Coronary artery (tissue), 2 donors: ENCODE results near the gene BHLHA9.

Source experiments
- DNase-seq: peaks from one replicate; pipeline ENCODE4 v3.0.0-alpha.2; 2017; ENCODE audit warnings: low spot score
- H3K27ac ChIP-seq, 2 donors: fragments of 200-600 bp; sonication (generic); one replicate each; pipeline ENCODE4 v1.5.1; 2016 to 2019
- H3K4me3 ChIP-seq: fragments of 200-600 bp; sonication (generic); 2 replicates; pipeline ENCODE4 v1.5.1; 2016; ENCODE audit warnings: mild to moderate bottlenecking, moderate library complexity
- TF ChIP-seq, protein P1 (sequence below): fragments of 200-600 bp; sonication (generic); IDR thresholded peaks from one replicate; pipeline ENCODE4 v1.5.1; 2019; ENCODE audit warnings: antibody characterized with exemption

The BHLHA9 gene

DNA sequence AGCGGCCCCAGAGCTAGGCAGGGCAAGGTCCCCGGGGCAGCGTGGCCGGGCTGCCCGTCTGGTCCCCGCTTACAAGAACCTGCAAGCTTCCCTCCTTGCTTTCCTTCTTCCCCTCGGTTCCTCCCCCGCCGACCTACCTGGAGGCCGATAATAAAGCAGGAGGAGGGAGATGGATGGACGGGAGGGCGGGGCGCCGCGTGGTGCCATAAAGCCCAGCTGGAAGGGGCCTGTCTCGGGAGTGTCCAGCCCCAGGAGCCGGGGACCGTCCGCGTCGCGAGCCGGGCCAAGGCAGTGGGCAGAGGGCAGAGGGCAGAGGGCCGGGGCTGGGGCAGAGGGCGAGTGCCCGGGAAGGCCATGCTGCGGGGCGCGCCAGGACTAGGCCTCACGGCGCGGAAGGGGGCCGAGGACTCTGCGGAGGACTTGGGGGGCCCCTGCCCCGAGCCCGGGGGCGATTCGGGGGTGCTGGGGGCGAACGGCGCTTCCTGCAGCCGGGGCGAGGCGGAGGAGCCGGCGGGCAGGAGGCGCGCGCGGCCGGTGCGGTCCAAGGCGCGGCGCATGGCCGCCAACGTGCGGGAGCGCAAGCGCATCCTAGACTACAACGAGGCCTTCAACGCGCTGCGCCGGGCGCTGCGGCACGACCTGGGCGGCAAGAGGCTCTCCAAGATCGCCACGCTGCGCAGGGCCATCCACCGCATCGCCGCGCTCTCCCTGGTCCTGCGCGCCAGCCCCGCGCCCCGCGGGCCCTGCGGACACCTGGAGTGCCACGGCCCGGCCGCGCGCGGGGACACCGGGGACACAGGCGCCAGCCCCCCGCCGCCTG is at the start of gene BHLHA9:
Gene BHLHA9 (plus strand): TSS at position 235 of the 820 bp plus-strand sequence. CDS start 120 bp downstream, at position 355.
- H3K4me3 ChIP-seq, result peak within 1 kb of the TSS; percentile 54
- TF ChIP-seq, protein P1, sequence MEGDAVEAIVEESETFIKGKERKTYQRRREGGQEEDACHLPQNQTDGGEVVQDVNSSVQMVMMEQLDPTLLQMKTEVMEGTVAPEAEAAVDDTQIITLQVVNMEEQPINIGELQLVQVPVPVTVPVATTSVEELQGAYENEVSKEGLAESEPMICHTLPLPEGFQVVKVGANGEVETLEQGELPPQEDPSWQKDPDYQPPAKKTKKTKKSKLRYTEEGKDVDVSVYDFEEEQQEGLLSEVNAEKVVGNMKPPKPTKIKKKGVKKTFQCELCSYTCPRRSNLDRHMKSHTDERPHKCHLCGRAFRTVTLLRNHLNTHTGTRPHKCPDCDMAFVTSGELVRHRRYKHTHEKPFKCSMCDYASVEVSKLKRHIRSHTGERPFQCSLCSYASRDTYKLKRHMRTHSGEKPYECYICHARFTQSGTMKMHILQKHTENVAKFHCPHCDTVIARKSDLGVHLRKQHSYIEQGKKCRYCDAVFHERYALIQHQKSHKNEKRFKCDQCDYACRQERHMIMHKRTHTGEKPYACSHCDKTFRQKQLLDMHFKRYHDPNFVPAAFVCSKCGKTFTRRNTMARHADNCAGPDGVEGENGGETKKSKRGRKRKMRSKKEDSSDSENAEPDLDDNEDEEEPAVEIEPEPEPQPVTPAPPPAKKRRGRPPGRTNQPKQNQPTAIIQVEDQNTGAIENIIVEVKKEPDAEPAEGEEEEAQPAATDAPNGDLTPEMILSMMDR, result no peak
- no peak for DNase-seq
- H3K27ac ChIP-seq, result no peak within 1 kb of the TSS

DNA sequence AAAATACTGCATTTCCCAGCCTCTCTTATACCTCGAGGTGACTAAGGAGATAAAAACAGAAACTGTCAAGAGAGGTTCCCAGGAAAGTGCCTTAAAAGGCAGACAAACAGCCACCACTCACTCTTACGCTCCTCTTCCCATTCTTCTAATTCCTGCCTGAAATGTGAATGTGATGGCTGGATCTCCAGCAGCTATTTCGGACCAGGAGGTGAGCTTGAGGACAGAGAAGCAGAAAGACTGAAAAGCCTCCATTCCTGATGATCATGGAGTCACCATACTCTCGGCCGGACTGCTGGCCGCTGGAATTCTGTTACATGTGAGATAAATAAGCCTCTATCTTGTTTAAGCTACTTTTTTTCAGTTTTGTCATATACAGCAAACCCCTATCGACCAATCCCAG is 49.0 kb upstream of the BHLHA9 start:
- H3K4me3 ChIP-seq, result no peak overlapping the region
- H3K27ac ChIP-seq, result no peak overlapping the region
- TF ChIP-seq, protein P1, result no peak
- DNase-seq, result no peak

DNA sequence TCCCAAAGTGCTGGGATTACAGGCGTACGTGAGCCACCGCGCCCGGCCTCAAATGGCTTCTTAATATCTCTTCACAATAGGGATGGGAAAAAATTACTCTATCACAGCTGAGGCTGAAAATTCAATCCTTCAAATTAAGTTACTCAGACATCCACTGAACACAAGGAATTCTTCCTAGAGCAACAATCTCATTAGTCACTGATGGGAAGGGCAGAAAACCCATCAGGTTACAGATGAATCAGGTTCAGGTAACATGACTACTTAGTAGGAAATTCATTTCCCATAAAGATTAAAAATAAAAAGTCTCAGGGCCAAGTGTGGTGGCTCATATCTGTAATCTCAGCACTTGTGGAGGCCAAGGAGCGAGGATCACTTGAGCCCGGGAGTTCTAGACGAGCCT is 47.9 kb upstream of the BHLHA9 start:
- H3K4me3 ChIP-seq, result no peak overlapping the region
- H3K27ac ChIP-seq, result no peak overlapping the region
- TF ChIP-seq, protein P1, result no peak
- no peak for DNase-seq

DNA sequence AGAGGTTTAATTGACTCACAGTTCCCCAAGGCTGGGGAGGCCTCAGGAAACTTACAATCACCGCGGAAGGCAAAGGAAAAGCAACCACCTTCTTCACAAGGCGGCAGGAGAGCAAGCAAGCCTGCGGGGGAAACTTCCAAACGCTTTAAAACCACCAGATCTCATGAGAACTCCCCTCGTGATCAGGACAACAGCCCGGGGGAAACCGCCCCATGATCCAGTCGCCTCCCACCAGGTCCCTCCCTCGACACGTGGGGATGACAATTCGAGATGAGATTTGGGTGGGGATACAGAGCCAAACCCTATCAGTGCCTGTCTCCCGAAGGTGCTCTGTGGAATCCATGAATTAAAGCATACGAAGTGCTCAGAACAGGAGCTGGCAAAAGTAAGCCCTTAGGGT is 46.6 kb upstream of the BHLHA9 start:
- Histone ChIP-seq H3K4me3 (no peak overlapping the region), H3K27ac (no peak overlapping the region)
- DNase-seq, result no peak
- TF ChIP-seq, protein P1, result no peak

DNA sequence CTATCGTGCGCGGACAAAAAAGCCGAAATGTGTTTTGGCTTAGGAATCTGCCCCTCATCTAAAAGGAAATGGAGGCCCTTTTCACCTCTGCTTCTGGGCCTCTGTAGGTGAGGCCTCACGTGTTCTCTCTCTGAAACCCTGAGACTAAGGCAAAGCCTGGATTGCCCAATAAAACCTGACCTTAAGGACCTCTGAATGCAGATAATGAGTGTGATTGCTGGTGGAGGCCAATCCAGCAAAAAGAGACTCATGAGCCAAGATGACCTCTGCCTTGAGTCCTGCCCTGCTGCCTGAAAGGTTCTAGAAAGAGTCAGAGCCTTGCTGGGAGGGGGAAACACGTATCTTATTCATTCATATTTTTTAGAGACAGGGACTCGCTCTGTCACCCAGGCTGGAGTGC is 45.9 kb upstream of the BHLHA9 start:
- TF ChIP-seq, protein P1, result no peak
- Histone ChIP-seq H3K4me3 (no peak overlapping the region), H3K27ac (no peak overlapping the region)
- DNase-seq, result no peak

DNA sequence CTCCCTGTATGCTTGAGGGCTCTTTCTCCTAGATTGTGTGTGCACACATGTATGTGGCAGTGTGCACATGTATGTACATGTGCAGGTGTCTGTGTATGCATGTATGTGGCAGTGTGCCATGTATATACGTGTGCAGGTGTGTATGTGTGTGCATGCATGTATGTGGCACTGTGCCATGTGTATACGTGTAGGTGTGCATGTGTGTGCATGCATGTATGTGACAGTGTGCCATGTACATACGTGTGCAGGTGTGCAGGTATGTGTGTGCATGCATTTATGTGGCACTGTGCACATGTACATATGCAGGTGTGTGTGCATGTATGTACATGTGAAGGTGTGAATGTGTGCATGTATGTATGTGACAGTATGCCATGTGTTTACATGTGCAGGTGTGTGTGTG is 43.9 kb upstream of the BHLHA9 start:
- Histone ChIP-seq H3K4me3 (no peak overlapping the region), H3K27ac (no peak overlapping the region)
- DNase-seq, result no peak
- TF ChIP-seq, protein P1, result no peak

DNA sequence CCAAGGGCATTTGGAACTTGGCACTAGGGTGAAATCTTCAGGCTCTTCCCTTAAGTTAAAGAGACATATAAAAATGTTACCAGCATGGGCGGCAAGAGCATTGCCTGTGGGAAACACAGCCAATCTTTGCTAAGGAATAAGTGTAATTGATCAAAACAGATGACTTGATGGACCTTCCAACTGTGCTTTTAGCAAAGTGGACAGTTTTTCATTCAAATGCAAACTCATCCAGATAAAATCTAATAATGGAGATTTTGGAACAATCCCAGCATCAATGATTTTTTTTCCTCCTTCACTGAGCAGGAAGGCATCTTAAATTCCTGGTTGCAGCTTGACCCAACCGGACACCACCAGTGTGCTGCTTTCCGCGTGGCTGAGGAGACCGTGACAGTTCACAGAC is 42.9 kb upstream of the BHLHA9 start:
- TF ChIP-seq, protein P1, result no peak
- no peak for DNase-seq
- Histone ChIP-seq H3K27ac (no peak overlapping the region), H3K4me3 (no peak overlapping the region)
